Medulla oblongata (tissue), 1 donor: Measurements from ENCODE around the gene ZSWIM4.
A peak's percentile ranks its signal among the peaks of the same experiment; 100 is the strongest.
"Not testable (repeated sequence)": the region's sequence is repeated elsewhere in the genome, so short reads cannot be mapped to it uniquely, and the experiment has no call there.

Experiments
- DNase-seq: peaks from one replicate; pipeline ENCODE4 v3.0.0-alpha.2; 2015; ENCODE audit errors: extremely low spot score

The ZSWIM4 gene

DNA sequence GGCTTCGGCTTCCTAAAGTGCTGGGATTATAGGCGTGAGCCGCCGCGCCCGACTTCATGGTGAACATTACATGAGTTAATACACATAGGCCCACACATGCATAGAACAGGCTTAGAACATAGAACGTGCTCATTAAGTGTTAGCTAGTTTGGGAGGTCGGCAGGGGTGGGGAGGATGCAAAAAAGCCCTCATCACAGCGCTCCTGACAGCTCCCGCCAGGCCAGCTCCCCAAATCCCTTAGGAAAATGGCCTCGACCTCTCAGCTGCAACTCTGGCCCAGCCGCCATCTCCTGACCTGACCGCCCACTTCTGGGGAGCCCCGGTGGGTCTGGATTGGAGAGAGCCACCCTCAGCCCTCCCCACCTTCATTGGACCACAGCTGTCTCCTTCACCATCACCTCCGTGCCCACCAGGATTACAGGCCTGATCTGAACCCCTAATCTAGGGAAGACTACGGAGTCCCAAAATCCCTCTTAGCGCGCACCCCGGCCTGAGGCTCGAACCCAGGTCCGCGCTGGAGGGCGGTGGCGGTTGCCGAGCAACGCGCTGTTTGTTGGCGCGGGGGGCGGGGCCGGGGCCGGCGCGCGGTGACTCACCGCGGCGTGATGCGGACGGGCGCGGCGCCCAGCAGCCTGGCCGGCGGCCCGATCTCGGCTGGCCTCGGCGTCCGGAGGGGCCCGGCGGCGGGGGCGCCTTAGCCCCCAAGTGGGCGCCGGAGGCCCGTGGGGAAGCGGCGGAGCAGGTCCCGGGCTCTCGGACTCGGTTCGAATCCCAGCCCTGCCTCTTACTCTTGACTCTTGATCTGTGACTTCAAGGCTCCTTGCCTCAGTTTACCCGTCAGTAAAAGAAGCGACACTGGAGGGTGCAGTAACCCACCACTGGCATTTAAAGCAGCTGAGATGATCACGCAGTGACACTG is 55.0 kb downstream of the ZSWIM4 start:
- peak; percentile 66 for DNase-seq

DNA sequence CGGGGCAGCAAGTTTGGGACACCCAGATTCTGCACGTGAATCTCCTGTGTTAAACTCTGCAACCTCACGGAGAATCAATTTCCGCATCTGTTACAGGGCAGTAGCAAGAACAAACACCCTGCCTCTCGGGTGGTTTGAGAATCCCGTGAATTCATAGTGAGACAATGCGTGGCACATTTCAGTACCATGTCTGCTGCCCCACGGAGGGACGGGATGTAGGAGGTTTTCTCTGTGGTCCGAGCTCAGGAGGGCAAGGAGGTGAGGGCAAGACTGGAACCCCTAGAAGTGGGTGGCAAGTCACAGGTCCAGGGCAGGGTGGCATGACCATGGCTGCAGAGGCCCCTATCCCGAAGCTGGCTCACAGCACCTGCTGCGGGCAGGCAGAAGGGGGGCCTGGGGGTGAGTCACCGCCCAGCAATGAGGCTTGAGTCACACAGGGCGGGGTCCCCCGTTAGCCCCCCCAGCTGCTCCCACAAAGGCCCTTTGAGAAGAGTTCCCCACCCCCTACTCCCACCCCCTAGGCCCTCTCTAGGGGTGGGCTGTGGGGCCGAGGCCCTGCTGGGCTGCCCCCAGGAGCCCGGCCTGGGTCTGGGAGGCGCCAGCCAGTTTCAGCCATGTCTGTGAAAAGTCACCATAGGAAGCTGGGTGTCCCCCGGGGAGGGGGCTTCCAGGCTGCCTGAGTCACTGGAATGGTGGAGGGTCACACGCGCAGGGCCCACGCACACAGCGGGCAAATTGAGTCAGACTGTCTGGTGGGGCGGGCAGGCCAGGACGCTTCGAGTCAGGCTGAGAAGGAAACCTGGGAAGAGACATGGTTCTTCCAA is 55.9 kb downstream of the ZSWIM4 start:
- no peak for DNase-seq

DNA sequence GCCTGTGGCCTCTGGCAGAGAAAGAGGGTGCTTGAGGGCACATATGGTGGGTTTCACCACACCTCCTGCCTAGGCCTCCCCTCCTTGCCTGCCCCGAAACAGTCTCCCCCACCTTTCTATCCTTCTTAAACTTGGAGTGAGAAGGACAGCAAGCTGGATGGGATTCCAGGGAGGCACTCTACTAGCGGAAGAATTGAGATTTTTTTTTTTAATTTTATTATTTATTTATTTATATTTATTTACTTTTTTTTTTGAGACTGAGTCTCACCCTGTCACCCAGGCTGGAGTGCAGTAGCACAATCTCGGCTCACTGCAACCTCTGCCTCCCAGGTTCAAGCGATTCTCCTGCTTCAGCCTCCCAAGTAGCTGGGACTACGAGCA is 56.5 kb downstream of the ZSWIM4 start:
- DNase-seq = not testable (repeated sequence)

DNA sequence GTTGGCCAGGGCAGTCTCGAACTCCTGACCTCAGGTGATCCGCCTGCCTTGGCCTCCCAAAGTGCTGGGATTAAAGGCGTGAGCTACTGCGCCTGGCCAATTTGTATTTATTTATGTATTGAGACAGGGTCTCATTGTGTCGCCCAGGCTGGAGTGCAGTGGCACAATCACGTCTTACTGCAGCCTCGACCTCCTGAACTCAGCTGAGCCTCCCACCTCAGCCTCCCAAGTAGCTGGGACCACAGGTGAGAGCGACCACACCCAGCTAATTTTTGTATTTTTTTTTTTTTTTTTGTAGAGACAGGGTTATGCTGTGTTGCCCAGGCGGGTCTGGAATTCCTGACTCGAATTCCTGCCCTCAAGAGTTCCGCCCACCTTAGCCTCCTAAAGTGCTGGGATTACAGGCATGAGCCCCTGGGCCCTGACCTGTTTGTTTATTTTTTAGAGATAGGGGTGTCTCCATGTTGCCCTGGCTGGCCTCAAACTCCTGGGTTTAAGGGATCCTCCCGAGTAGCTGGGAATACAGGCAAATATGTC is 57.0 kb downstream of the ZSWIM4 start:
- DNase-seq = not testable (repeated sequence)

DNA sequence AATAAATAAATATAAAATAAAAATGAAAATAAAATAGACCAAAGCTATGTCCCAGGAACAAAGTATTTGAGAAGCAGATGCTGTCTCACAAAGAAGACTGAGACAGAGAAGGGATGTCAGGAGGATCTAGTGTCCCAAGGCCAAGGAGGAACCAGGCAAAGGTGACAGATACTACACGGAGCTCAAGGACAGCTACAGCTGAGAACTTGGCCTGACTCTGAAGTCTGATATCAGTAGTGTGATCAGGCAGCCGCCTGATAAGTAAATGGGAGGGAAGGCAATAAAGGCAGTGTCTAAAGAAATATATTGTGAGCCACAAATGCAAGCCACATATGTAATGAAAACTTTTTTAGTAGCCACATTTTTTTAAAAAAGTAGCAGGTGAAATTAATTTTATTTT is 61.3 kb downstream of the ZSWIM4 start:
- no peak for DNase-seq

DNA sequence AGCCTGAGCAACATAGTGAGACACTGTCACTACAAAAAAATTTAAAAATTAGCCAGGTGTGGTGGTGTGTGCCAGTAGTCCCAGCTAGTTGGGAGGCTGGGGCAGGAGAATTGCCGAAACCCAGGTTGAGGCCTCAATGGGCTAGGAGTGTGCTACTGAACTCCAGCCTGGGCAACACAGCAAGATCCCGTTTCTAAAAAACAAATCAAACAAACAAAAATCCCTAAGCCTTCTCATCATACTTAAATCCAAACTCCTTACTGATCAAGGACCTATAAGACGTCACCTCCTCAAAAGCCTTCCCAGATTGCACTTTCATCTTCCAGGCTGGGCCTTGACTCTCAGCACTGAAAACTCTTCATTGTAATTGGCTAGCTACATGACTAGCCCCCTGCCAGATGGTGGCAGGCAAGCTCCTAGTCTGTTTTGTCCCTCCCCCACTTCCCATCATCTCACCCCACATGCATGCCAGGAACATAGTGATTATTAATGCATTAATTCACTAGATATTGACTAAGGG is 64.2 kb downstream of the ZSWIM4 start:
- no peak for DNase-seq

DNA sequence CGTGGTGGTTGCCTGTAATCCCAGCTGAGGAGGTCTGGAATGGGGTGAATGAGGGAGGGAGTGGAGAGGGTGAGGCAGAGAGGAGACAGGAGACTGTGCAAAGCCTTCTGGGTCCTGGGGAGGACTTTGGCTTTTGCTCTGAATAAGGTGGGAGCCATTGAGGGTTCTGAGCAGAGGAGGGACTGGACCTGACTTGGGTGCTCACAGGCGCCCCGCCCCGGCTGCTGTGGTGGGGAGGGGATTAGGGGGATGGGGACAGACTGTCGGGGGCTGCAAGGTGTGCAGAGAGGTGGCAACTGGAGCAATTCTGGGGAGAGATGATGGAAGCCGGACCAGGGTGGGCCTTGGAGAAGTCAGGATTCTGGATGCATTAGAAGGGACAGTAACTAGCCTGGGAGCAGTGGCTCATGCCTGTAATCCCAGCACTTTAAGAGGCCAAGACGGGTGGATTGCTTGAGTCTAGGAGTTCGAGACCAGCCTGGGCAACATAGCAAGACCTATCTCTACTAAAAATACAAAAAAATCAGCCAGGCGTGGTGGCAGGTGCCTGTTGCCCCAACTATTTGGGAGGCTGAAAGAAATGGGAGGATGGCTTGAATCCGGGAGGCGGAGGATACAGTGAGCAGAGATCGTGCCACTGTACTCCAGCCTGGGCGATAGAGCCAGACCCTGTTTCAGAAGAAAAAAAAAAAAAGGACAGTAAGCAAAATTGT is 65.6 kb downstream of the ZSWIM4 start:
- DNase-seq = no peak

DNA sequence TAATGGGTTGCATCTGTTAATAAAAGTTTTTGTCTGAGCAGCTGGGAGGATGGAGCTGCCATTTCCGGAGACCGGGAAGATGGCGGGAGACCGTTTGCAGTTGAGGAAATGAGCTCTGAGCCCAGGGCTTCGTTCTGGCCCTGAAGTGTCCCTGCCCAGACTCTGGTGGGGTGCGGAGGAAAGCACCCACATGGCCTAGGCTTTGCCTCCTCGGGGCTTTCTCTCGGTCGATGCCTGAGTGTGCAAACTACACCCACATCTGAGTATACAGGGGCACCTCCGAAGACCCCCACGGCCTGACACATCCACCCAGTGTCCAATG is 66.1 kb downstream of the ZSWIM4 start:
- DNase-seq = no peak

DNA sequence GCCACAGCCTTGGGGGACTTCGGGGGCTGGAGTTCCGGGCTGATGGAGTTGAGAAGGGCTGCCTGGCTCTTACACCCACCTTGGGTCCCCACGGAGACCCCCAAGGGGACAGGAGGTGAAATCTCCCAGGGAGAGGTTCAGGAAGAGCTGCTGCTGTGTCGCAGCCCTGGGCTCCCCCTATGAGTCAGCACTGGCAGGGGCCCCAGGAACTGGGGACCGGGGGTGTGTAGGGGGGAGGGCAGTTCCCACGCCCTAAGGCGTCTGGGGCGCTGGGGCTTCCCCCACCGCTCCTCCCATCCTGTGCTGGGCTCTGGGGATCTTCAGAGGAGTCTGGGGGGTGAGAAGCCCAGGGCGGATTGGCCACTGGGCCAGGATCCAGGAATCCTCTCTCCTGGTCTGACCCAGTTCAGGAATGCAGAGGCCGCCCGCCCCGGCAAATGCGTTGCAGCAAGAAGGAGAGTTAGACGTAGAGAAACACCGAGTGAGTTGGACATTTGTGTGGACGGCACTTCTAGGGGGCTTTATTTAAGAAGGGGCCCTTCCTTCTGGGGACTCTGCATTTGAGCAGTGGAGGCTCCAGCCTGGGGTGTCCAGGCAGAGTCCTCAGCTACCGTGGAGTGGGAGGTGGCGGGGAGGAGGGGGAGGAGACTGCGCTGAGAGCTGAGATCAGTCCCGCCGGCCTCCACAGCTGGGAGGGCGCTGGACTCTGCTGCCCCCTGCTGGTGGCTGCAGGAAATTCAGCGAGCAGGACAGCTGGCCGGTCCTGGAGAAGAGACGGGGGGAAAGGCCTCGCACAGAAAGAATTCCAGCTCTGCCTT is 66.7 kb downstream of the ZSWIM4 start:
- peak; percentile 95 for DNase-seq

DNA sequence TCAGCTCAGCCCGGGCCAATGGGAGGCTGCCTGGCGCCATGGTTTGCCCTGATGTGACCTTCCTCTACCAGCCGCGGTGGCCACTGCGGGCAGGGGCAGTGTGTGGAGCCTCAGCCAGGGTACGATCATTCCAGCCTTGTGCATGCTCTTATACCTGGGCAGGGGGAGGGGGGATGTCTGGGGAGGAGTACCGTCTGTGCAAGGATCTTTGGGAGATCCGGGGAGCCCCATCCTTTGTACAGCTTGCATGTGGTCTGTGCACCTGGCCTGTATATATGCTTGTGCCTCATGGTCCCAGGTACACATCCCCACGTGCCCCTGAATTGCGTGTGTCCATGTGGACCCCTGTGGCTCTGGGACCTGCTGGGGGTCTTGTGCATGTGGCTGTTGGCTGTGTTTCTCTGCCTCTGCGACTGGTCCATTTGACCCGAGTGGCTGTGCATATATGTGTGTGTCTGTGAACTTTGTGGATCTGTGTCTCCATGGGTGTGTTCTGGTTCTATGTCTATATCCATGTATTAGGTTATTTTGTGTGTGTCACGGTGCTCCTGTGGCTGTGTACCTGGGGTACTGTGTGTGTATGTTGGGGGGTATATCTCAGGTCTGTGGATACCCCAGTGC is 68.9 kb downstream of the ZSWIM4 start:
- DNase-seq = no peak

DNA sequence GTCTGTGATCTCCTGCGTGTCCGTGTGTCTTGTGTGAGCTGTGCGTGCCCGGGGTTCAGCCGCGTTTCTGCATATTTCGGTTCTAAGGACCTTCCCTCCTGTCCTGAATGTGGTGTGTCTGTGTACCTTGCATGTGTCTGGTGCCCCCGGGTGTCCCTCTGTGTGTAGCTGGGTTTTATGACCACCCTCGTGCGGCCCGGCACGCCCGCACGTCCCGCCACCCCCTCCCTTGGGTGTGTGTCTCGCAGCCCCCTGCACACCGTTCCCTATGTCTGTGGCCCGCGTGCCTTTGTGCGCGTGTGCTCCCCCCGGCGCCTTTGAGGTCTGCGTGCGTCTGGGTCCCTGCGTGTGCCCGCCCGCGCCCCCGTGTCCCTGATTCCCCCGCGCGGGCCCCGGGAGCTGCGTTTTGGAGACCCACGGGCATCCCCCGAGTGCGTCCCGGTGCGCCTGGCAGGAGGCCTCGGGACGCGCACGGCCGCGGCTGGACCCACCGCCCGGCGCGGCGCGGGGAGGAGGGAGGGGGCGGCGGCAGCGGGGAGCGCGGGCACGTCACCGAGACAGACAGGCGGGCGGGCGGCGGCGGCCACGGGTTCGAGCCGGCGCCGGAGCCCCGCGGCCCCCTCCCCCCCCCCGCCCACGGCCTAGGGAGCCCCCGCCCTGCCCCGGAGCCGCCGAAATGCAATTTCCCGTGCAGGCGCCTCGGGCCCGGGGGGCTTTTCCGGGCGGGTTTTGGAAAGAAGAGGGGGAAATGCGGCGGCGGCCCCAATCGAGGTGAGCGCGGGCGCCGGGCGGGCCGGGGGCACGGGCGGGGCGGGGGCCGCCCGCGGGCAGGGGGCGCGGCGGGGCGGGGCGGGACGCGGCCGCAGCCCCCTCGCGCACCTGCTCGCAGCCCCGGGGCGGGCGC is 69.7 kb downstream of the ZSWIM4 start:
- DNase-seq = no peak

DNA sequence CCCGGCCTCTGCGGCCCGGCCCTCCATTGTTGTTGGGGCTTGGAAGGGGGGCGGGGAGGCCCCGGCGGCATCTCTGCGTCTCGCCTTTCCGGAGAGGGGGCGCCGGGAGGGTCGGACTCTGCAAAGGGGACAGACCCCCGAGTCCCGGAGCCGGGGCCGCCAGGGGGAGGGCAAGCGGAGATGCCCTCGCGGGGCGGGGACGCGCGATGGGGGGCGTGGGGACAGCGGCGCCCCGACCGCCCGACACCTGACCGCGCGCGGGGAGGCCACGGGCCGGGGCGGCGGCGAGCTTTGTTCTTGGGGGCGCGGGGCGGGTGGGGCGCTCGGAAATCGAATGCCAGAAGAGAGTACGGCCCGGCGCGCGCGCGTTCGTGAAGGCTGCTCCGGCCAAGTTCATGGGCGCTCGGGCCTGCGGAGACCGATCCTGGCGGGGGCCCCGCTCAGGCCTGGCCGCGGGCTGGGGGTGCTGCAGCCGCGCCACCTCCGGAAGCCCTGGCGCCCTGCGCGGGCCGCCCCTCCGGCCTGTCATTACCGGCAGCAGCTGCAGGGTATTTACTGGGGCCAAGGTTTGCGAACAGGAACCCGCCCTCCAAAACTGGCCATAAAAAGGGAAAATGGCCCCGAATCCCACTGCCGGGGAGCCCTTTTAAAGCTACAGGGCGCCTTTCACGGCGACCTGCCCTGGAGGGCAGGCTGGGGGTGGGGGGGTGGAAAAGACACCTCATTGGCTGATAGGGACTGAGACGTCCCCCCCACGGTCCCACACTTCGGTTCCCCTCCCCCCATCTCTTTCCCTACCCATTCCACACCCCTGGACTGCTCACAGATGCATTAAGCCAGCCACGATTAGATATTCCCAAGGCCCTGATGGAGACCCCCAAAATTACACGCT is 70.6 kb downstream of the ZSWIM4 start:
- no peak for DNase-seq

DNA sequence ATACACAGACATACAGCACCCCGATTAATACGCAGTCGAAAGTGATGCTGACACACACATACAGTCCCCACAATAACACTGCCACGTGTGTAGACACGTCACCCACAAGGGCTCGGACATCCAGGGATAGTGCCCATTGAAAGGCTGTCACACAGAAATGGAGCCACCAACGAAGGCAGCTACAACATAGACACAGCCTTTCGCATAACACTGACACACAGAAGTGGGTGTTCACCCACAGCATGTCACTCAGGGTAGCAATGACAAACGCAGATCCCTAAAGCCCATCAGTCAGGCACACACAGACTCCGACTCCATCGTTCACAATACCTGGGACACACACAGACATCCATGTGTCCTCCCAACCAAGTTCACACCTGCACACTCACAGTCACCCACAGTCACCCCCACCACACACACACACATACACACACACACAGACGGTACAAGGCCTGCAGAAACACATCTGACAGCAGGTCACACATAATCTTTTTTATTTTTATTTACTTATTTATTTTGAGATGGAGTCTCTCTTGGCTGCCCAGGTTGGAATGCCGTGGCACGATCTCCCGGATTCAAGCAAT is 71.3 kb downstream of the ZSWIM4 start:
- no peak for DNase-seq

DNA sequence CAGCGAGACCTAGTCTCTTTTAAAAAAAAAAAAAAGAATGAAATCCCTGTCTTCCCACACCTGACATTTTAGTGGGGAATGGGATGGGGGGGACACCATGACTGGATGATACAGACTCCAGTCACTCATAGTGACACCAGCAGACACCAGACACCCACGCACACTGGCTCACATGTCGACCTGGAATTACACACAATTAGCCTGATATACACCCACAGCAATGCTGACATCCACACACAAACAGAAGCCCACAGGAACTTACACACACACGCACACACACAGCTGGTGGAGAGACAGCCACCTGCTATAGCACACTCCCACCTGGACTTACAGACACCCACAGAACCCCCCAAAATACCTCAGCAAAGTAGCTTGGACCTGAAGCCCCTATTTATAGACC is 73.4 kb downstream of the ZSWIM4 start:
- no peak for DNase-seq

DNA sequence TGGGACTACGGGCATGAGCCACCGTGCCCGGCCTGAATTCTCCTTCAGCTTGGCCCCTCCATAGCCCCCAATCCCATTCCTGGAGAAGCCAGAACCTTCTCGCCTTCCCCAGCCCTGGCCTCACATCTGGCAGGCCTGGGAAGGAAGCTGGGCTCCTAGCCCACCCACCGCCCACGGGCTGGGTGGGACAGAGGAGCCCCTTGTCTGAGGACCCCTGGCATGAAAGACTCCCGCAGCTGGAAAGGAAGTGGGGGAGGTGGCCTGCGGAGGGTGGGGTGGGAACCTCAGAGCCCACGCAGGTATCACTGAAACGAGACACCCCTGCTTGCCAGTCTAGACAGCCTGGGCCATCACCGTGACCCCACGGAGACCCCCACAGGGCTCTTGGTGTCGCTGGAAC is 74.0 kb downstream of the ZSWIM4 start:
- no peak for DNase-seq

DNA sequence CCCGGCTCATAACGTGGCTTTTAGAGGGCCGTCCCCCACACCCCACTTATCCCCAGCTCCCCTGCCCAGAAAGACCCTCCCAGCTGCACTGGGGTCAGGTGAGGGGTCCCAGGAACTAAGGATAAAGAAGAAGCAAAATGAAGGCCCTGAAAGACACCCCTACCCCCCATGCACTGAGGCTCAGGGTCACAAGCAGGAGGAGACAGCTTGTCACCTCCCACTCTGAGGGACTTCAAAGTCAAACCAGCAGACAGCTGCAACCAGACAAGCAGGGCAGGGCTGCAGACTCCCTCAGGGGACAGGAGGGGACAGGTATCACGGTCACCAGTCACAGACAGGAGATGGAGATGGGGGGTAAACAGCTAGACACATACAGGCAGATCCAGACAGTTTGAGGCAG is 75.6 kb downstream of the ZSWIM4 start:
- no peak for DNase-seq

DNA sequence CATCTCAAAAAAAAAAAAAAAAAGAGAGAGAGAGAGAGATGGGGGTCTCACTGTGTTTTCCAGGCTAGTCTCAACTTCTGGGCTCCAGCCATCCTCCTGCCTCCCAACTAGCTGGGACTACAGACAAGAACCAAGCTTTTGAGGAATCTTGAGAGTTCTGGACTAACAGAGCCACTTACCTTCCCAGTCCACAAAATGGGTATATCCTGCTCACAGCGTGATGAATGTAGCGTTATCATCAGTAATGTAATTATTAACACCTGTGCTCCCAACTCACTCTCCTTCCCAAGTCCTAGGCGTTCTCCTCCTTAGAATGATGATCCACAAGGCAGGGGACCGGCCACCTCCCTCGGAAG is 77.1 kb downstream of the ZSWIM4 start:
- DNase-seq = no peak

DNA sequence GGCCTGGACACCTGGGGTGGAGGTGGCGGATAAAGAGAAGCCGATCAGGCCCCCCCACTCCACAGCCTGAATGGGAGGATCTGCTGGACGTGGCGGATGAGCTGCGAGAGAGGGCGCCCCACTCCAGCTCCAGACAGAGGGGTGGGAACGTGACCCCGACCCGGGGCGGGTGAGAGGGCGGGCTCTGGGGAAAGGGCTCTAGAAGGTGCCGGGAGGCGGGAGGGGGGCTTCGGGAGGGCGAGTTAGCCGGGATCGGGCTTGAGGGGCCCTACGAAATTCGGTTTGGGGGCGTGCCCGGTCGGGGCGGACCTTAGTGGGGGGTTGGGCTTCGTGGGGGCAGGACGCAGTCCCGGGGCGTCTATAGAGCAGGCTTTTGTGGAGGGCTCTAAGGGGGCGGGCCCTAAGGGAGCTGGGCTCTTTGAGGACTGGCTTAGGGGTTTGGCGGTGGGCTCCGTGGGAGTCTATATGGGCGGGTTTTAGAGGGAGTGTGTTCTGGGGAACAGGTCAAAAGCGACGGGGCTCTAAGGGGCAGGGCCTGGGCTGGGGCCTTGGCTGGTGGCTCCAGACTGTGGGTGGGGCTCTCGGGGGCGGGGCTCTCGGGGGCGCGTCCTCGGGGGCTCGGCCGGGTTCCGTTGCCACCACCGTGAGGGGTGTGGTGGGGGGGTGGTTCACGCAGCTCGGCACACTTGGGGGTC is 77.6 kb downstream of the ZSWIM4 start:
- no peak for DNase-seq
